ENCODE data around the gene EN1. TPM values are rescaled to one million over a fixed set of nuclear protein-coding genes. Genes with fewer than 3 reads are reported as not detected.

EN1 gene
- total RNA-seq, 1 experiment from 2014 or later: not detected

DNA sequence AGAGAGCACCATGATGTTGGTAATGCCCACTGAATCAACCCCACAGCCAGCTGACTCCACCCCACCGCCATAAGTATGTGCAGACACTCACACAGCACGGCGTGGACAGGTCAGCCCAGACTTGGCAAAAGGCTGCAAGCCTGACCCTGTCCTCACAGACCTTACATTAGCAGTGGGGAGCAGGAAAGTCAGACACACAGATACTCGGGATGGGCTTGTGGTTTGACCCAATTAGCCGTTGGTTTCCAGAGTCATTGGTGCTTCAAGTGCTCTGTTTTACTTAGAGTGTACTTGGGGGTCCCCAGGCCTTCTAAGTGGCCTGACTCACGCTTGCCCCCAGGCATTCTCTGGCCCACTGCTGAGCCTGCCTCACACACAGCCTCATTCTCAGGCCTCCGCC is 36.7 kb downstream of the EN1 start:
- Mint-ChIP-seq H3K27ac (no peak overlapping the region), H3K9me3 (no peaks in the 10 kb centered on the region), H3K27me3 (ENCODE audit: low read depth) (peaks cover 20% of the 10 kb centered on the region), H3K36me3 (no peaks in the 10 kb centered on the region), H3K4me3 (no peak overlapping the region), H3K4me1 (peaks cover 70% of the 10 kb centered on the region)
- TF ChIP-seq, protein P1, sequence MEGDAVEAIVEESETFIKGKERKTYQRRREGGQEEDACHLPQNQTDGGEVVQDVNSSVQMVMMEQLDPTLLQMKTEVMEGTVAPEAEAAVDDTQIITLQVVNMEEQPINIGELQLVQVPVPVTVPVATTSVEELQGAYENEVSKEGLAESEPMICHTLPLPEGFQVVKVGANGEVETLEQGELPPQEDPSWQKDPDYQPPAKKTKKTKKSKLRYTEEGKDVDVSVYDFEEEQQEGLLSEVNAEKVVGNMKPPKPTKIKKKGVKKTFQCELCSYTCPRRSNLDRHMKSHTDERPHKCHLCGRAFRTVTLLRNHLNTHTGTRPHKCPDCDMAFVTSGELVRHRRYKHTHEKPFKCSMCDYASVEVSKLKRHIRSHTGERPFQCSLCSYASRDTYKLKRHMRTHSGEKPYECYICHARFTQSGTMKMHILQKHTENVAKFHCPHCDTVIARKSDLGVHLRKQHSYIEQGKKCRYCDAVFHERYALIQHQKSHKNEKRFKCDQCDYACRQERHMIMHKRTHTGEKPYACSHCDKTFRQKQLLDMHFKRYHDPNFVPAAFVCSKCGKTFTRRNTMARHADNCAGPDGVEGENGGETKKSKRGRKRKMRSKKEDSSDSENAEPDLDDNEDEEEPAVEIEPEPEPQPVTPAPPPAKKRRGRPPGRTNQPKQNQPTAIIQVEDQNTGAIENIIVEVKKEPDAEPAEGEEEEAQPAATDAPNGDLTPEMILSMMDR (IDR thresholded peaks at IDR 0.05): no peak
- TF ChIP-seq ETV6 (CRISPR knock-in tag; IDR thresholded peaks at IDR 0.05) (no peak), ZNF317 (CRISPR knock-in tag; IDR thresholded peaks at IDR 0.05; ENCODE audit: borderline replicate concordance, low read depth) (no peak), NFATC4 (CRISPR knock-in tag; IDR thresholded peaks at IDR 0.05) (no peak), MXD4 (CRISPR knock-in tag; IDR thresholded peaks at IDR 0.05; ENCODE audit: borderline replicate concordance) (no peak), ZNF121 (CRISPR knock-in tag; IDR thresholded peaks at IDR 0.05) (no peak), CBFB (CRISPR knock-in tag; IDR thresholded peaks at IDR 0.05; ENCODE audit: low read depth) (no peak), CREM (CRISPR knock-in tag; IDR thresholded peaks at IDR 0.05) (no peak), JUN (CRISPR knock-in tag; IDR thresholded peaks at IDR 0.05) (no peak), ZNF219 (CRISPR knock-in tag; IDR thresholded peaks at IDR 0.05; ENCODE audit: borderline replicate concordance) (no peak), FOXP1 (CRISPR knock-in tag; IDR thresholded peaks at IDR 0.05; ENCODE audit: borderline replicate concordance) (no peak), ZNF416 (CRISPR knock-in tag; IDR thresholded peaks at IDR 0.05) (no peak), GABPB1 (CRISPR knock-in tag; IDR thresholded peaks at IDR 0.05) (no peak), TEAD1 (CRISPR knock-in tag; IDR thresholded peaks at IDR 0.05) (no peak)
- TF ChIP-seq, protein P2, sequence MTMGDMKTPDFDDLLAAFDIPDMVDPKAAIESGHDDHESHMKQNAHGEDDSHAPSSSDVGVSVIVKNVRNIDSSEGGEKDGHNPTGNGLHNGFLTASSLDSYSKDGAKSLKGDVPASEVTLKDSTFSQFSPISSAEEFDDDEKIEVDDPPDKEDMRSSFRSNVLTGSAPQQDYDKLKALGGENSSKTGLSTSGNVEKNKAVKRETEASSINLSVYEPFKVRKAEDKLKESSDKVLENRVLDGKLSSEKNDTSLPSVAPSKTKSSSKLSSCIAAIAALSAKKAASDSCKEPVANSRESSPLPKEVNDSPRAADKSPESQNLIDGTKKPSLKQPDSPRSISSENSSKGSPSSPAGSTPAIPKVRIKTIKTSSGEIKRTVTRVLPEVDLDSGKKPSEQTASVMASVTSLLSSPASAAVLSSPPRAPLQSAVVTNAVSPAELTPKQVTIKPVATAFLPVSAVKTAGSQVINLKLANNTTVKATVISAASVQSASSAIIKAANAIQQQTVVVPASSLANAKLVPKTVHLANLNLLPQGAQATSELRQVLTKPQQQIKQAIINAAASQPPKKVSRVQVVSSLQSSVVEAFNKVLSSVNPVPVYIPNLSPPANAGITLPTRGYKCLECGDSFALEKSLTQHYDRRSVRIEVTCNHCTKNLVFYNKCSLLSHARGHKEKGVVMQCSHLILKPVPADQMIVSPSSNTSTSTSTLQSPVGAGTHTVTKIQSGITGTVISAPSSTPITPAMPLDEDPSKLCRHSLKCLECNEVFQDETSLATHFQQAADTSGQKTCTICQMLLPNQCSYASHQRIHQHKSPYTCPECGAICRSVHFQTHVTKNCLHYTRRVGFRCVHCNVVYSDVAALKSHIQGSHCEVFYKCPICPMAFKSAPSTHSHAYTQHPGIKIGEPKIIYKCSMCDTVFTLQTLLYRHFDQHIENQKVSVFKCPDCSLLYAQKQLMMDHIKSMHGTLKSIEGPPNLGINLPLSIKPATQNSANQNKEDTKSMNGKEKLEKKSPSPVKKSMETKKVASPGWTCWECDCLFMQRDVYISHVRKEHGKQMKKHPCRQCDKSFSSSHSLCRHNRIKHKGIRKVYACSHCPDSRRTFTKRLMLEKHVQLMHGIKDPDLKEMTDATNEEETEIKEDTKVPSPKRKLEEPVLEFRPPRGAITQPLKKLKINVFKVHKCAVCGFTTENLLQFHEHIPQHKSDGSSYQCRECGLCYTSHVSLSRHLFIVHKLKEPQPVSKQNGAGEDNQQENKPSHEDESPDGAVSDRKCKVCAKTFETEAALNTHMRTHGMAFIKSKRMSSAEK (CRISPR knock-in tag; IDR thresholded peaks at IDR 0.05; ENCODE audit: borderline replicate concordance): no peak
- TF ChIP-seq, protein P3, sequence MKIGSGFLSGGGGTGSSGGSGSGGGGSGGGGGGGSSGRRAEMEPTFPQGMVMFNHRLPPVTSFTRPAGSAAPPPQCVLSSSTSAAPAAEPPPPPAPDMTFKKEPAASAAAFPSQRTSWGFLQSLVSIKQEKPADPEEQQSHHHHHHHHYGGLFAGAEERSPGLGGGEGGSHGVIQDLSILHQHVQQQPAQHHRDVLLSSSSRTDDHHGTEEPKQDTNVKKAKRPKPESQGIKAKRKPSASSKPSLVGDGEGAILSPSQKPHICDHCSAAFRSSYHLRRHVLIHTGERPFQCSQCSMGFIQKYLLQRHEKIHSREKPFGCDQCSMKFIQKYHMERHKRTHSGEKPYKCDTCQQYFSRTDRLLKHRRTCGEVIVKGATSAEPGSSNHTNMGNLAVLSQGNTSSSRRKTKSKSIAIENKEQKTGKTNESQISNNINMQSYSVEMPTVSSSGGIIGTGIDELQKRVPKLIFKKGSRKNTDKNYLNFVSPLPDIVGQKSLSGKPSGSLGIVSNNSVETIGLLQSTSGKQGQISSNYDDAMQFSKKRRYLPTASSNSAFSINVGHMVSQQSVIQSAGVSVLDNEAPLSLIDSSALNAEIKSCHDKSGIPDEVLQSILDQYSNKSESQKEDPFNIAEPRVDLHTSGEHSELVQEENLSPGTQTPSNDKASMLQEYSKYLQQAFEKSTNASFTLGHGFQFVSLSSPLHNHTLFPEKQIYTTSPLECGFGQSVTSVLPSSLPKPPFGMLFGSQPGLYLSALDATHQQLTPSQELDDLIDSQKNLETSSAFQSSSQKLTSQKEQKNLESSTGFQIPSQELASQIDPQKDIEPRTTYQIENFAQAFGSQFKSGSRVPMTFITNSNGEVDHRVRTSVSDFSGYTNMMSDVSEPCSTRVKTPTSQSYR (CRISPR knock-in tag; IDR thresholded peaks at IDR 0.05): no peak
- TF ChIP-seq, protein P4, sequence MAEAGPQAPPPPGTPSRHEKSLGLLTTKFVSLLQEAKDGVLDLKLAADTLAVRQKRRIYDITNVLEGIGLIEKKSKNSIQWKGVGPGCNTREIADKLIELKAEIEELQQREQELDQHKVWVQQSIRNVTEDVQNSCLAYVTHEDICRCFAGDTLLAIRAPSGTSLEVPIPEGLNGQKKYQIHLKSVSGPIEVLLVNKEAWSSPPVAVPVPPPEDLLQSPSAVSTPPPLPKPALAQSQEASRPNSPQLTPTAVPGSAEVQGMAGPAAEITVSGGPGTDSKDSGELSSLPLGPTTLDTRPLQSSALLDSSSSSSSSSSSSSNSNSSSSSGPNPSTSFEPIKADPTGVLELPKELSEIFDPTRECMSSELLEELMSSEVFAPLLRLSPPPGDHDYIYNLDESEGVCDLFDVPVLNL (CRISPR knock-in tag; IDR thresholded peaks at IDR 0.05; ENCODE audit: borderline replicate concordance, low read depth): no peak
- TF ChIP-seq, protein P5, sequence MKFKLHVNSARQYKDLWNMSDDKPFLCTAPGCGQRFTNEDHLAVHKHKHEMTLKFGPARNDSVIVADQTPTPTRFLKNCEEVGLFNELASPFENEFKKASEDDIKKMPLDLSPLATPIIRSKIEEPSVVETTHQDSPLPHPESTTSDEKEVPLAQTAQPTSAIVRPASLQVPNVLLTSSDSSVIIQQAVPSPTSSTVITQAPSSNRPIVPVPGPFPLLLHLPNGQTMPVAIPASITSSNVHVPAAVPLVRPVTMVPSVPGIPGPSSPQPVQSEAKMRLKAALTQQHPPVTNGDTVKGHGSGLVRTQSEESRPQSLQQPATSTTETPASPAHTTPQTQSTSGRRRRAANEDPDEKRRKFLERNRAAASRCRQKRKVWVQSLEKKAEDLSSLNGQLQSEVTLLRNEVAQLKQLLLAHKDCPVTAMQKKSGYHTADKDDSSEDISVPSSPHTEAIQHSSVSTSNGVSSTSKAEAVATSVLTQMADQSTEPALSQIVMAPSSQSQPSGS (CRISPR knock-in tag; IDR thresholded peaks at IDR 0.05; ENCODE audit: borderline replicate concordance, low read depth): no peak
- no peak for ATAC-seq
- ChIA-PET POLR2A (no interaction called here), CTCF (no interaction called here)
- no peak for DNase-seq (ENCODE audit: low spot score)
